UCSD-AML1 (cell line): ENCODE data around the gene DHRS3.
"Not testable (repeated sequence)": the region's sequence is repeated elsewhere in the genome, so short reads cannot be mapped to it uniquely, and the experiment has no call there.

Experiments
- DNase-seq: peaks from one replicate; lab custom pipeline; 2025; ENCODE audit not compliant: unreplicated experiment; lab: John Stamatoyannopoulos, UW

Gene DHRS3

GRCh38 chr1:12580054-12580887 lies 37.7 kb downstream of the DHRS3 start:
- DNase-seq: no peak

- no peak for DNase-seq
Measured at GRCh38 chr1:12578860-12579422, 39.1 kb downstream of the DHRS3 start.

GRCh38 chr1:12577020-12577419 lies 41.0 kb downstream of the DHRS3 start:
- DNase-seq: no peak

GRCh38 chr1:12574757-12575139 lies 43.3 kb downstream of the DHRS3 start:
- DNase-seq: no peak

GRCh38 chr1:12573015-12573825 lies 44.8 kb downstream of the DHRS3 start:
- no peak for DNase-seq

GRCh38 chr1:12572522-12572921 lies 45.5 kb downstream of the DHRS3 start:
- no peak for DNase-seq

- DNase-seq: no peak
Measured at GRCh38 chr1:12570291-12570690, 47.7 kb downstream of the DHRS3 start.

- DNase-seq: no peak
Measured at GRCh38 chr1:12568009-12568767, 49.8 kb downstream of the DHRS3 start.

GRCh38 chr1:12567288-12567819 lies 50.7 kb downstream of the DHRS3 start:
- no peak for DNase-seq

- no peak for DNase-seq
Measured at GRCh38 chr1:12566484-12567287, 51.3 kb downstream of the DHRS3 start.

GRCh38 chr1:12565966-12566352 lies 52.1 kb downstream of the DHRS3 start:
- DNase-seq: no peak

GRCh38 chr1:12565094-12565965 lies 52.7 kb downstream of the DHRS3 start:
- DNase-seq: no peak

- not testable (repeated sequence) for DNase-seq
Measured at GRCh38 chr1:12564251-12564650, 53.8 kb downstream of the DHRS3 start.

GRCh38 chr1:12562955-12563576 lies 54.9 kb downstream of the DHRS3 start:
- DNase-seq: no peak

- DNase-seq: no peak
Measured at GRCh38 chr1:12561121-12561520, 56.9 kb downstream of the DHRS3 start.

GRCh38 chr1:12556957-12557935 lies 60.8 kb downstream of the DHRS3 start:
- no peak for DNase-seq

GRCh38 chr1:12556368-12556930 lies 61.6 kb downstream of the DHRS3 start:
- DNase-seq: no peak
